Ishikawa (cell line): ENCODE measurements around the gene TCF7L2.
A peak's percentile ranks its signal among the peaks of the same experiment; 100 is the strongest.

Experiments used
- CEBPB ChIP-seq: IDR thresholded peaks from 2 replicates; pipeline ENCODE4 v1.6.1; 2012
- CREB1 ChIP-seq: IDR thresholded peaks from 2 replicates; pipeline ENCODE4 v1.6.1; 2012; ENCODE audit warnings: low read depth
- EGR1 ChIP-seq: IDR thresholded peaks from 2 replicates; pipeline ENCODE4 v1.6.1; 2012
- EP300 ChIP-seq: IDR thresholded peaks from 2 replicates; pipeline ENCODE4 v1.6.1; 2012; ENCODE audit warnings: borderline replicate concordance
- FOXM1 ChIP-seq: IDR thresholded peaks from 2 replicates; pipeline ENCODE4 v1.6.1; 2012; ENCODE audit warnings: low read depth, borderline replicate concordance
- NFIC ChIP-seq: IDR thresholded peaks from 2 replicates; pipeline ENCODE4 v1.6.1; 2012
- RAD21 ChIP-seq: IDR thresholded peaks from 2 replicates; pipeline ENCODE4 v1.6.1; 2012; ENCODE audit warnings: low read depth
- REST ChIP-seq: IDR thresholded peaks from 2 replicates; pipeline ENCODE4 v1.6.1; 2012; ENCODE audit warnings: low read depth, mild to moderate bottlenecking
- TAF1 ChIP-seq: IDR thresholded peaks from 2 replicates; pipeline ENCODE4 v1.6.1; 2012; ENCODE audit warnings: low read depth, mild to moderate bottlenecking
- TCF12 ChIP-seq: IDR thresholded peaks from 2 replicates; pipeline ENCODE4 v1.6.1; 2012; ENCODE audit warnings: low read depth
- TEAD4 ChIP-seq: IDR thresholded peaks from 2 replicates; pipeline ENCODE4 v1.6.1; 2012
- USF1 ChIP-seq: IDR thresholded peaks from 2 replicates; pipeline ENCODE4 v1.6.1; 2012
- YY1 ChIP-seq: IDR thresholded peaks from 2 replicates; pipeline ENCODE4 v1.6.1; 2012; ENCODE audit warnings: low read depth
- ZBTB7A ChIP-seq: IDR thresholded peaks from 2 replicates; pipeline ENCODE4 v1.6.1; 2012; ENCODE audit warnings: low read depth
- TF ChIP-seq, protein P1 (sequence below): IDR thresholded peaks from 2 replicates; pipeline ENCODE4 v1.6.1; 2012

TCF7L2 gene

DNA sequence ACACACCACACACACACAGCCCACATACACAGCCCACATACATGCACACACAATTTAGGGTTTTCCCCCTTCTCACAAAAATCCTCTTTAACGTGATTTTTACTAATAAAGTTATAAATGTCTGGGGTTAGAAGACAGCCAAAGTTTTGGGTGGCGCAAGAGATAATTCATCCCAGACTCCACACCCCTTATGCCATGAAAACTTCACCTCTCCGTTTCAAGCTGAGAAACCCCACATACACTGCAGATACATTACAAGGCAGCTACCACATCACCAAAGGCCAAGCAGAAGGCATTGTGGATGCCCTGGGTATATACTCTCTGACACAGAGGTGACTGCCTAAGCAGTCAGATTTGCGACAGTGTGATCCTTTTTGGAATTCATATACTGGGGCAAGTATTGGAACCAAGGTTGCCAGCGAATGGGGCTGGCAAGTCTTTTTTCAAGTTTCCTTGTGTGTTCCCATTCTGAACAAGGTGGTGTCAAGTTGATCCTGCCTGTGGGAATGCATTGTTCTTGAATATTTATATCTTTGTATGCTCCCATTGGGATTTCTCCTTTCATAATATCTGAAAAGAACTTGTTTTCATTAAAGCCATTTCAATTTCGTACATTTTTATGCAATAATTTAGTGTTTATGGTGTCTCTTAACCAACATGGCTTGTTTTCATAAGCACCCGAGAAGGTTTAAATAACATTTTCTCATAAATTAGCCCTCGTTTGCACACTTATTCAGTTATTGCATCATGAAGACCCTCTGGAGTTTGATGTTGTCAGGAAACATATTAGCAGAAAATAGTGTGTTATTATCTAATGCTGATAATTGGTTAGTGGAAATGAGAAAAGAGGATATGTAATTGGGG is 130.2 kb downstream of the TCF7L2 start:
- TF ChIP-seq CEBPB, result no peak
- TF ChIP-seq USF1, result no peak
- no peak for TF ChIP-seq YY1
- TF ChIP-seq REST, result no peak
- no peak for TF ChIP-seq EGR1
- TF ChIP-seq RAD21, result no peak

GRCh38 chr10:113080925-113081229 is 130.8 kb downstream of the TCF7L2 start:
- TF ChIP-seq RAD21 (peak; percentile 56), TAF1 (no peak)

DNA sequence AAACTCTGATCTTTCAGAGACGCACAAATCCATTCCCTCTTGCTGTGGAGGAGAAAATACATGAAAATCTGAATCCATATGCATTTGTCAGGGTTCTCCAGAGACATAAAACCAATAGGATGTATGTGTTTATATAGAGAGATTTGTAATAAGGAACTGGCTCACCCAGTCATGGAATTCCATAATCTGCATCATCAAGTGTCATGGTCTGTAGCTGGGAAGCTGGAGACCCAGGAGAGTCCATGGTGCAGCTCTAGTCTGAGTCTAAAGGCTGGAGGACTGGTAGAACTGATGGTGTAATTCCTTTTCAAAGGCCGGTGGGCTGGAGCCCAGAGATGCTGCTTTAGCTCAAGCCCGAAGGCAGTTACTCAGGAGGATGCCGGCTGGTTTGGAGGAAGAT is 134.0 kb downstream of the TCF7L2 start:
- TF ChIP-seq REST, result no peak
- TF ChIP-seq YY1, result no peak
- TF ChIP-seq RAD21, result no peak
- TF ChIP-seq ZBTB7A, result no peak
- no peak for TF ChIP-seq CREB1
- TF ChIP-seq, protein P1, sequence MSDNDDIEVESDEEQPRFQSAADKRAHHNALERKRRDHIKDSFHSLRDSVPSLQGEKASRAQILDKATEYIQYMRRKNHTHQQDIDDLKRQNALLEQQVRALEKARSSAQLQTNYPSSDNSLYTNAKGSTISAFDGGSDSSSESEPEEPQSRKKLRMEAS, result no peak
- no peak for TF ChIP-seq FOXM1
- no peak for TF ChIP-seq NFIC
- TF ChIP-seq EGR1, result no peak
- TF ChIP-seq CEBPB, result no peak
- TF ChIP-seq TCF12, result no peak
- TF ChIP-seq EP300, result no peak
- TF ChIP-seq USF1, result no peak
- TF ChIP-seq TEAD4, result no peak

- TF ChIP-seq, protein P1, result no peak
- TF ChIP-seq RAD21, result no peak
- no peak for TF ChIP-seq CEBPB
- no peak for TF ChIP-seq TAF1
- TF ChIP-seq TEAD4, result no peak
- TF ChIP-seq USF1, result no peak
- TF ChIP-seq TCF12, result no peak
- TF ChIP-seq FOXM1, result no peak
- TF ChIP-seq EGR1, result no peak
- no peak for TF ChIP-seq EP300
- no peak for TF ChIP-seq YY1
- no peak for TF ChIP-seq REST
- no peak for TF ChIP-seq NFIC
- no peak for TF ChIP-seq ZBTB7A
- TF ChIP-seq CREB1, result no peak
Observed at GRCh38 chr10:113085776-113086175, 135.7 kb downstream of the TCF7L2 start.
